ENCODE measurements around the gene CELSR2. TPM values are rescaled to one million over a fixed set of nuclear protein-coding genes. Genes with fewer than 3 reads are reported as not detected.
A peak's percentile ranks its signal among the peaks of the same experiment; 100 is the strongest.

CELSR2 gene
- total and polyA plus RNA-seq, 8 donors, result 5.9 to 18.0 (median 12.5) TPM

DNA sequence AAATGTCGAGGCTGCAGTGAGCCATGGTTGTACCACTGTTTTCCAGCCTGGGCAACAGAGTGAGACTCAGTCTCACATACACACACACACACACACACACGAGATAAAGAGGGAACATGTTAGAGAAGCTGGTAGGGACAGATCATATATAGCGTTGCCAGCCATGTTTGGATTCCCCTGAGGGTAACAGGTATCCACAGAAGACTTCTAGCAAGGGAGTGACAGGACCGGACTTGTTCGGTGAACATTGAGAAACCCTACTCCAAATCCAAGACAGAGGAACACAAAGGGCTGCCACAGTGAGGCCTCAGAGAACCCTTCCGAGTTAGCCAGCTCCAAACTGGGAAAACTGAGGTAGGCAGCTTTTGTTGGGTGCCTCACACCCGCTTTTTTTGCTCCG lies 39.3 kb upstream of the CELSR2 start:
- Histone ChIP-seq H3K27me3 (no peaks in the 10 kb centered on the region), H3K4me3 (no peak overlapping the region), H3K36me3 (no peaks in the 10 kb centered on the region), H3K27ac (no peak overlapping the region), H3K4me1 (peaks cover 2 to 9% of the 10 kb centered on the region in 2 donors), H3K9me3 (no peaks in the 10 kb centered on the region)
- intact Hi-C loops (cut with DNase I), result no loop called here
- ATAC-seq (no peak), DNase-seq (no peak)
- TF ChIP-seq, protein P1, sequence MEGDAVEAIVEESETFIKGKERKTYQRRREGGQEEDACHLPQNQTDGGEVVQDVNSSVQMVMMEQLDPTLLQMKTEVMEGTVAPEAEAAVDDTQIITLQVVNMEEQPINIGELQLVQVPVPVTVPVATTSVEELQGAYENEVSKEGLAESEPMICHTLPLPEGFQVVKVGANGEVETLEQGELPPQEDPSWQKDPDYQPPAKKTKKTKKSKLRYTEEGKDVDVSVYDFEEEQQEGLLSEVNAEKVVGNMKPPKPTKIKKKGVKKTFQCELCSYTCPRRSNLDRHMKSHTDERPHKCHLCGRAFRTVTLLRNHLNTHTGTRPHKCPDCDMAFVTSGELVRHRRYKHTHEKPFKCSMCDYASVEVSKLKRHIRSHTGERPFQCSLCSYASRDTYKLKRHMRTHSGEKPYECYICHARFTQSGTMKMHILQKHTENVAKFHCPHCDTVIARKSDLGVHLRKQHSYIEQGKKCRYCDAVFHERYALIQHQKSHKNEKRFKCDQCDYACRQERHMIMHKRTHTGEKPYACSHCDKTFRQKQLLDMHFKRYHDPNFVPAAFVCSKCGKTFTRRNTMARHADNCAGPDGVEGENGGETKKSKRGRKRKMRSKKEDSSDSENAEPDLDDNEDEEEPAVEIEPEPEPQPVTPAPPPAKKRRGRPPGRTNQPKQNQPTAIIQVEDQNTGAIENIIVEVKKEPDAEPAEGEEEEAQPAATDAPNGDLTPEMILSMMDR (IDR thresholded peaks at IDR 0.05), result no peak

DNA sequence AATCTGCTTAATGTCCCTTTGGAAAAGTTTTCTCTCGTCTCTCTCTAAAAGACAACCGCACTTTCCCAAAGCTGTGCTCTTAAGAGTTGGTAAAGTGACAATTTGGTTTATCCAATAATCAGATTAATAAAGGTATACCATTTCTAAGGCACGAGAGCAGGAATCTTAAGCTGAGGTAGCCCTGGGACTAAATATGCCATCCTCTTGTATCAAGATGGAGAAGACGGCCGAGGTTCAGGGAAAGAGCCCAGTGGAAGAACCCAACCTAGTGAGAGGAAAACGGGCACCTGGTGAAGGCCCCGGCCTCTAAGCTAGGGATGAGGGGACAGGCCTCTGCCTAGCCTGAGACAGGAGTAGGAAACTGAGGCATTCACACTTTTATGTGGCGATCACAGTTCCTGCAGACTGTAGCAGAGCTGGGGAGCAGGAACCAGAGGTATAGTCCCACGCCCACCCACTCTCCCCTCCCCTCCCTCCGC lies 36.0 kb upstream of the CELSR2 start:
- intact Hi-C loops (cut with DNase I), result no loop called here
- DNase-seq (no peak), ATAC-seq (no peak)
- Histone ChIP-seq H3K4me3 (peak overlapping the region; percentile 86 to 96), H3K27ac (peak overlapping the region; percentile 79 to 88), H3K4me1 (peaks cover 23 to 36% of the 10 kb centered on the region in 2 donors), H3K36me3 (peaks cover 0 to 7% of the 10 kb centered on the region in 2 donors), H3K27me3 (no peaks in the 10 kb centered on the region), H3K9me3 (no peaks in the 10 kb centered on the region)
- TF ChIP-seq, protein P1 (IDR thresholded peaks at IDR 0.05), result no peak

DNA sequence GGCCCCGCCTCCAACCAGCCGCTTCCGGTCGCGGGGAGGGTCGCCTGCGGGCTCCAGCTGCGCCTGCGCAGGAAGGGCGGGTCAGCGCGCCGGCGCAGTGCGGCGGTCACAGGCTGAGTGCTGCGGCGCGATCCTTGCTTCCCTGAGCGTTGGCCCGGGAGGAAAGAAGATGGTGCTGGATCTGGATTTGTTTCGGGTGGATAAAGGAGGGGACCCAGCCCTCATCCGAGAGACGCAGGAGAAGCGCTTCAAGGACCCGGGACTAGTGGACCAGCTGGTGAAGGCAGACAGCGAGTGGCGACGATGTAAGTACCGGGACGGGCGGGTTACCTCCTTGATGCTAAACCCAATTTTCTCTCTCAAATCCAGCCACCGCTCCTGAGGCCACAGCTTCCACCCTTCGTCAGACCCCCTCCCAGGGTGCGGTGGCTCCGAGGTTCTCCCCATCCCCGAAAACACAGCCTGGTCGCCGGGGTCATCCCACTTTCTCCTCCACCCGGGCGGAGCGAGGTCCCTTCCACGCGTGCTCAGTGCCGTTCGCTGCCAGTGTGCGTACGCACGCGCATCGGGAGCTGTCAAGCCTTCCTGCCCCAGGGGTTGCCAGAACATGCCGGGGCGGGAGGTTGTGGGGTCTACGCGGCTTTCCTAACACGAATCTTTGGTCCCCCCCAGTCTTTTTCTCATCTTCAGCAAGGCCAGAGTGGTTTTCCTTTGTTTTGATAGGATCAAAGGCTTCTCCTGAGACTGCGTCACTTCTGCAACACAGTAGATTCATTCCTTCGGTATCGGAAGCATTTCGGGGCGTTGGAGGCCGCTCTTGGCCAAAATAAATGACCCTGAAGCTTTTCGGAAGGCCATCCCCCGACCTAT lies 35.3 kb upstream of the CELSR2 start, which contains the start of gene SARS1:
SARS1 (plus strand) TSS at position 95 of the 870 bp plus-strand sequence; CDS start at position 170, 75 bp downstream.
- Histone ChIP-seq H3K4me3 (peak within 1 kb of the TSS; percentile 86 to 96), H3K27me3 (no peaks in the 10 kb centered on the region), H3K27ac (peak within 1 kb of the TSS; percentile 79 to 88), H3K4me1 (peaks cover 23 to 40% of the 10 kb centered on the region in 2 donors), H3K9me3 (no peaks in the 10 kb centered on the region), H3K36me3 (peaks cover 0 to 7% of the 10 kb centered on the region in 2 donors)
- peak; percentile 93 for ATAC-seq
- TF ChIP-seq, protein P1 (IDR thresholded peaks at IDR 0.05), result no peak
- DNase-seq, result peak; percentile 88 to 97 (median 94)
- intact Hi-C loops (cut with DNase I), result no loop called here

DNA sequence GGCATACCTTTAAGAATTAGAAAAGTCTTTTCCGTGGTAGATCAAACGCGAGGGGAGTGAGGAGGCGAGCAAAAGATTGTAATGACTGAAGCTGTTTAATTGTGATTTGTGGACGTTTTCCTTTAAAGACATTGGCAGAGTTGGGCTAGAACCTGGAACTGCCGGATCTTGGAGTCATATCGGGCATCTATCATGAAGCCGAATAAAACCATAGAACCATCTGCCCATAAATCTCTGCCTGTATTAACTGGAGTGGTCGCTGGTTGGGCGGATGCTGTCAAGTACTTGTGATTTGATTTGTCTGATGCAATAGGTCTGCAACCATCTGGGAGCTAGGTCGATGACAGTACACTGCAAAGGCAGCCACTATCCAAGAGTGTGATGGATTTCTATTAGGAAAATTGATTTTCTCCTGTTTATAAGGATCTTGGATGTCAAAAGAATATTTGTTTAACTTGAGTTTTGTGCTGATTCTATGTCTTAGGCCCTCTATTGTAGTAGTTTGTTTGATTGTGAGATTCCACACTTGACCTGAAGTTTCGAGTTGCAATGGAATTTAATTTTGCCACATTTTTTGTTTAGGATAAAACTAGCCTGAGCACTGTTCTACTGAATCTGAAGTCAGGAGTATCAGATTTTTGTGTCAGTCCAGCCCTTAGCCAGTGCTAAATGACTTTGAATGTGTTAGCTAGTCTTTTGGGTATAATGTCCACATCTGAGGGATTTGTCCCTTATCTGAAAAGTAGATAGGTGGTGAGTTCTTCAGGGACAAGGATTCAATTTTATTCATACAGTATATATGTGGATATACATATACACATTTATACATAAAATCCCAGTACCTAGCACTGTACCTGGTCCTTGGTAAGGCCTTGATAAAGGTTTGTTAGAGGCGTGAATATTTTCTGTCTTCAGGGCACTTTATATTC lies 34.4 kb upstream of the CELSR2 start:
- DNase-seq (peak in 2 of 4 donors; percentile 41 to 69), ATAC-seq (peak; percentile 49)
- H3K4me1 ChIP-seq, result peaks cover 23 to 40% of the 10 kb centered on the region in 2 donors
- no peaks in the 10 kb centered on the region for H3K9me3 ChIP-seq
- H3K36me3 ChIP-seq, result peaks cover 0 to 7% of the 10 kb centered on the region in 2 donors
- peak overlapping the region; percentile 86 to 96 for H3K4me3 ChIP-seq
- no peaks in the 10 kb centered on the region for H3K27me3 ChIP-seq
- intact Hi-C loops (cut with DNase I), result no loop called here
- H3K27ac ChIP-seq, result peak overlapping the region; percentile 79 to 88
- TF ChIP-seq, protein P1 (IDR thresholded peaks at IDR 0.05), result no peak
